Measurements from ENCODE around the gene PCSK6. TPM values are rescaled to one million over a fixed set of nuclear protein-coding genes. Genes with fewer than 3 reads are reported as not detected.
"Not testable (repeated sequence)": the region's sequence is repeated elsewhere in the genome, so short reads cannot be mapped to it uniquely, and the experiment has no call there.

The PCSK6 gene
- total RNA-seq, 1 donor from 2014 or later = 16.6 TPM

GRCh38 chr15:101469520-101470288 is 19.8 kb downstream of the PCSK6 start:
- no peaks in the 10 kb centered on the region for H3K9me3 ChIP-seq
- no peak overlapping the region for H3K4me3 ChIP-seq
- DNase-seq (no peak), ATAC-seq (no peak)
- H3K27ac ChIP-seq = no peak overlapping the region
- H3K4me1 ChIP-seq = no peaks in the 10 kb centered on the region
- TF ChIP-seq CTCF (IDR thresholded peaks at IDR 0.05) = no peak
- H3K36me3 ChIP-seq = no peaks in the 10 kb centered on the region
- intact Hi-C loops (cut with DNase I) = no loop called here
- H3K27me3 ChIP-seq = no peaks in the 10 kb centered on the region

GRCh38 chr15:101466188-101466587 is 23.3 kb downstream of the PCSK6 start:
- H3K9me3 ChIP-seq = no peaks in the 10 kb centered on the region
- no peaks in the 10 kb centered on the region for H3K4me1 ChIP-seq
- no peak for TF ChIP-seq CTCF (IDR thresholded peaks at IDR 0.05)
- no peak for ATAC-seq
- H3K36me3 ChIP-seq = no peaks in the 10 kb centered on the region
- no peak overlapping the region for H3K4me3 ChIP-seq
- intact Hi-C loops (cut with DNase I) = no loop called here
- H3K27ac ChIP-seq = no peak overlapping the region
- DNase-seq = no peak
- no peaks in the 10 kb centered on the region for H3K27me3 ChIP-seq

- no peaks in the 10 kb centered on the region for H3K27me3 ChIP-seq
- no peaks in the 10 kb centered on the region for H3K9me3 ChIP-seq
- H3K4me3 ChIP-seq = no peak overlapping the region
- intact Hi-C loops (cut with DNase I) = no loop called here
- H3K27ac ChIP-seq = no peak overlapping the region
- ATAC-seq (no peak), DNase-seq (no peak)
- H3K36me3 ChIP-seq = no peaks in the 10 kb centered on the region
- H3K4me1 ChIP-seq = no peaks in the 10 kb centered on the region
- no peak for TF ChIP-seq CTCF (IDR thresholded peaks at IDR 0.05)
These were observed 24.4 kb downstream of the PCSK6 start for GRCh38 chr15:101464999-101465669.

GRCh38 chr15:101464256-101464998 is 25.1 kb downstream of the PCSK6 start:
- H3K9me3 ChIP-seq = no peaks in the 10 kb centered on the region
- intact Hi-C loops (cut with DNase I) = no loop called here

GRCh38 chr15:101463696-101464095 is 25.8 kb downstream of the PCSK6 start:
- H3K4me3 ChIP-seq, ATAC-seq, H3K27ac ChIP-seq: not testable (repeated sequence)

More at GRCh38 chr15:101464256-101464998, 25.1 kb downstream of the PCSK6 start:
- Histone ChIP-seq H3K27ac (no peak overlapping the region), H3K36me3 (no peaks in the 10 kb centered on the region), H3K4me3 (no peak overlapping the region), H3K27me3 (no peaks in the 10 kb centered on the region), H3K4me1 (no peaks in the 10 kb centered on the region)
- ATAC-seq = no peak
- TF ChIP-seq CTCF (IDR thresholded peaks at IDR 0.05) = no peak
- DNase-seq = no peak

GRCh38 chr15:101463270-101463669 is 26.2 kb downstream of the PCSK6 start:
- no peak for TF ChIP-seq CTCF (IDR thresholded peaks at IDR 0.05)
- H3K36me3 ChIP-seq = no peaks in the 10 kb centered on the region
- H3K9me3 ChIP-seq = no peaks in the 10 kb centered on the region
- DNase-seq = no peak
- intact Hi-C loops (cut with DNase I) = no loop called here
- ATAC-seq = no peak
- H3K27ac ChIP-seq = no peak overlapping the region
- H3K27me3 ChIP-seq = no peaks in the 10 kb centered on the region
- H3K4me1 ChIP-seq = peaks cover 6% of the 10 kb centered on the region
- H3K4me3 ChIP-seq = no peak overlapping the region

More at GRCh38 chr15:101463696-101464095, 25.8 kb downstream of the PCSK6 start:
- H3K36me3 ChIP-seq; DNase-seq; H3K9me3 ChIP-seq; intact Hi-C loops (cut with DNase I); H3K4me1 ChIP-seq; H3K27me3 ChIP-seq: not testable (repeated sequence)
